Measurements from ENCODE around the gene KRTAP5-6.
"Not testable (repeated sequence)": the region's sequence is repeated elsewhere in the genome, so short reads cannot be mapped to it uniquely, and the experiment has no call there.

The KRTAP5-6 gene

GRCh38 chr11:1655168-1656060, 41.6 kb upstream of the KRTAP5-6 start:
- DNase-seq (ENCODE audit: low read depth) = no peak
- in situ Hi-C loops (cut with HindIII; ENCODE audit: low sequenced_read_pairs) = no loop called here
- no peak overlapping the region for H3K4me3 ChIP-seq (ENCODE audit: low read depth, low read length)
- TF ChIP-seq CTCF (IDR thresholded peaks at IDR 0.05; ENCODE audit: low read depth, low read length, missing control alignments) = no peak

- no peak for DNase-seq (ENCODE audit: low read depth)
- in situ Hi-C loops (cut with HindIII; ENCODE audit: low sequenced_read_pairs) = no loop called here
- TF ChIP-seq CTCF (IDR thresholded peaks at IDR 0.05; ENCODE audit: low read depth, low read length, missing control alignments) = no peak
These were observed 40.9 kb upstream of the KRTAP5-6 start for GRCh38 chr11:1656061-1656441.

GRCh38 chr11:1656670-1657069, 40.3 kb upstream of the KRTAP5-6 start:
- DNase-seq (ENCODE audit: low read depth) = no peak
- in situ Hi-C loops (cut with HindIII; ENCODE audit: low sequenced_read_pairs) = no loop called here
- H3K4me3 ChIP-seq (ENCODE audit: low read depth, low read length) = no peak overlapping the region
- TF ChIP-seq CTCF (IDR thresholded peaks at IDR 0.05; ENCODE audit: low read depth, low read length, missing control alignments) = no peak

More at GRCh38 chr11:1656061-1656441, 40.9 kb upstream of the KRTAP5-6 start:
- H3K4me3 ChIP-seq (ENCODE audit: low read depth, low read length) = no peak overlapping the region

GRCh38 chr11:1659506-1659905, 37.5 kb upstream of the KRTAP5-6 start:
- no peak overlapping the region for H3K4me3 ChIP-seq (ENCODE audit: low read depth, low read length)
- no peak for DNase-seq (ENCODE audit: low read depth)
- TF ChIP-seq CTCF (IDR thresholded peaks at IDR 0.05; ENCODE audit: low read depth, low read length, missing control alignments) = no peak
- in situ Hi-C loops (cut with HindIII; ENCODE audit: low sequenced_read_pairs) = no loop called here

- TF ChIP-seq CTCF (IDR thresholded peaks at IDR 0.05; ENCODE audit: low read depth, low read length, missing control alignments) = no peak
- in situ Hi-C loops (cut with HindIII; ENCODE audit: low sequenced_read_pairs) = no loop called here
- DNase-seq (ENCODE audit: low read depth) = no peak
- no peak overlapping the region for H3K4me3 ChIP-seq (ENCODE audit: low read depth, low read length)
These were observed 36.7 kb upstream of the KRTAP5-6 start for GRCh38 chr11:1660111-1660867.

- in situ Hi-C loops (cut with HindIII; ENCODE audit: low sequenced_read_pairs); DNase-seq (ENCODE audit: low read depth); H3K4me3 ChIP-seq (ENCODE audit: low read depth, low read length): not testable (repeated sequence)
These were observed 35.3 kb upstream of the KRTAP5-6 start for GRCh38 chr11:1661454-1662269.

- in situ Hi-C loops (cut with HindIII; ENCODE audit: low sequenced_read_pairs); H3K4me3 ChIP-seq (ENCODE audit: low read depth, low read length); DNase-seq (ENCODE audit: low read depth): not testable (repeated sequence)
These were observed 34.2 kb upstream of the KRTAP5-6 start for GRCh38 chr11:1662699-1663283.

Data from astrocyte of the cerebellum (primary cell).